Measurements from ENCODE around the gene DIPK1C.

Gene DIPK1C

DNA sequence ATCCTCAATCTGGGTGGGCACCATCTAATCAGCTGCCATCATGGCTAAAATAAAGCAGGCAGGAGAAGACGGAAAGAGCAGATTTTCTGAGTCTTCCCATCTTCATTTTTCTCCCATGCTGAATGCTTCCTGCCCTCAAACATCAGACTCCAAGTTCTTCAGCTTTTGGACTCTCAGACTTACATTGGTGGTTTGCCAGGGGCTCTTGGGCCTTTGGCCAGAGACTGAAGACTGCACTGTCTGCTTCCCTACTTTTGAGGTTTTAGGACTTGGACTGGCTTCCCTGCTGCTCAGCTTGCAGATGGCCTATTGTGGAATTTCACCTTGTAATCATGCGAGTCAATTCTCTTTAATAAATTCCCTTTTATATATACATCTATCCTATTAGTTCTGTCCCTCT lies 36.6 kb downstream of the DIPK1C start:
- H3K27ac ChIP-seq, result no peak overlapping the region

DNA sequence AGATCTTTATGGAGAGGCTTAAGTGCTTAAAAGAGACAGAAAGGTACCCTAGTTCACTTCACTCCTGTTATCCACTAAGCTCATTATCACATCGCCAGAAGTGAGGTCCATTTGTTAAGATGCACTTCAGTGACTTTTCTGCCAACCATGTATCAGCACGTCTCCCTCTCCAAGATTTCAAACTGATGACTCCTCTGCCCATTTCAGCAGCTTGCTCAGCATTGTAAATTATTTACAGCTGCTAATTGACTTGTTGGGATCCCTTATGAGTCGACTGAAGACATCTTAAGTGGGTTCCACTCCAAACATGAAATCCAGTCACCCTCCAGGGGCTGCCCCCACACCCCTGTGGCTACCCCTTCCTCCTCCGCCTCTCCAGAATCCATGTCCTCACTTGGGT lies 37.3 kb downstream of the DIPK1C start:
- TF ChIP-seq ZFX (IDR thresholded peaks at IDR 0.05; ENCODE audit: borderline replicate concordance), result no peak
- TF ChIP-seq, protein P1, sequence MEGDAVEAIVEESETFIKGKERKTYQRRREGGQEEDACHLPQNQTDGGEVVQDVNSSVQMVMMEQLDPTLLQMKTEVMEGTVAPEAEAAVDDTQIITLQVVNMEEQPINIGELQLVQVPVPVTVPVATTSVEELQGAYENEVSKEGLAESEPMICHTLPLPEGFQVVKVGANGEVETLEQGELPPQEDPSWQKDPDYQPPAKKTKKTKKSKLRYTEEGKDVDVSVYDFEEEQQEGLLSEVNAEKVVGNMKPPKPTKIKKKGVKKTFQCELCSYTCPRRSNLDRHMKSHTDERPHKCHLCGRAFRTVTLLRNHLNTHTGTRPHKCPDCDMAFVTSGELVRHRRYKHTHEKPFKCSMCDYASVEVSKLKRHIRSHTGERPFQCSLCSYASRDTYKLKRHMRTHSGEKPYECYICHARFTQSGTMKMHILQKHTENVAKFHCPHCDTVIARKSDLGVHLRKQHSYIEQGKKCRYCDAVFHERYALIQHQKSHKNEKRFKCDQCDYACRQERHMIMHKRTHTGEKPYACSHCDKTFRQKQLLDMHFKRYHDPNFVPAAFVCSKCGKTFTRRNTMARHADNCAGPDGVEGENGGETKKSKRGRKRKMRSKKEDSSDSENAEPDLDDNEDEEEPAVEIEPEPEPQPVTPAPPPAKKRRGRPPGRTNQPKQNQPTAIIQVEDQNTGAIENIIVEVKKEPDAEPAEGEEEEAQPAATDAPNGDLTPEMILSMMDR (IDR thresholded peaks at IDR 0.05), result no peak
- H3K27ac ChIP-seq, result no peak overlapping the region

More for the DNA sequence above, 36.6 kb downstream of the DIPK1C start:
- TF ChIP-seq ZFX (IDR thresholded peaks at IDR 0.05; ENCODE audit: borderline replicate concordance), result no peak
- TF ChIP-seq, protein P1 (IDR thresholded peaks at IDR 0.05), result no peak

DNA sequence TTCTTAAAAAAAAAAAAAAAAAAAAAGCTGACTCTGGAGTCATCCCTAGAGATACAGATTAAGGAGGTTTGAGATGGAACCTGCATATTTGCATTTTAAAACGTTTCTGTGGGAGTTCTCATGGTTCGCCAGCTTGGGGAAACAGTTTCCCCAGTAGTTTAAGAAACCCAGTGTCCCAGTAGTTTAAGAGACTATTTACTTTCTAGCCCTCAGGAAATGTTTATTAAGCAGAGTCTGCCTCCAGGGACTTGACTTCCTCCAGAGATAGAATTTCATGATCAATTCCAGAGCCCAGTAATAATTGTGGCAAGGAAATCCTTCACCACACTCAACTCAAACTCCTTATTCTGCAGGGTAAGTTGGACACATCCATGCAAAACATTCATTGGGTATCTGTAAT lies 39.1 kb downstream of the DIPK1C start:
- TF ChIP-seq, protein P1 (IDR thresholded peaks at IDR 0.05), result no peak
- no peak for TF ChIP-seq ZFX (IDR thresholded peaks at IDR 0.05; ENCODE audit: borderline replicate concordance)
- no peak overlapping the region for H3K27ac ChIP-seq

DNA sequence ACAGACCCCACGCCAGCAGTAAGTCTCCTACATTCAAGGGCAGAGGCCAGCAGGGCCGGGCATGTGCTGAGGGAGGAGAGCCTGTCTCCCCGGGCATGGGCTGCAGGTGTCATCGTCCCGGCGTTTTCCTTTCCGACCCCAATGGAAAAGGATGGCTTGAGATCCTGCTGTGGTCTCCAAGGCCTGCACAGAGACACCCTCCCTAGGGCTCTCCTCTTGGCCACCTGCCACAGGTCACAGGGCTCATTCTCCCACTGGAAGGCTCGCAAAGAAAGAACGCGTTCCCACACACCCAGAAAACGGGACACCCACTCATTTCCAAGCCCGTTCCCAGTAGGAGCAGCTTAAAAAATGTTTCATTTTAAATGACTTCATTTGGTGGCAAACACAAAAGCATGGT lies 41.0 kb downstream of the DIPK1C start:
- no peak for TF ChIP-seq ZFX (IDR thresholded peaks at IDR 0.05; ENCODE audit: borderline replicate concordance)
- TF ChIP-seq, protein P1 (IDR thresholded peaks at IDR 0.05), result no peak
- no peak overlapping the region for H3K27ac ChIP-seq

DNA sequence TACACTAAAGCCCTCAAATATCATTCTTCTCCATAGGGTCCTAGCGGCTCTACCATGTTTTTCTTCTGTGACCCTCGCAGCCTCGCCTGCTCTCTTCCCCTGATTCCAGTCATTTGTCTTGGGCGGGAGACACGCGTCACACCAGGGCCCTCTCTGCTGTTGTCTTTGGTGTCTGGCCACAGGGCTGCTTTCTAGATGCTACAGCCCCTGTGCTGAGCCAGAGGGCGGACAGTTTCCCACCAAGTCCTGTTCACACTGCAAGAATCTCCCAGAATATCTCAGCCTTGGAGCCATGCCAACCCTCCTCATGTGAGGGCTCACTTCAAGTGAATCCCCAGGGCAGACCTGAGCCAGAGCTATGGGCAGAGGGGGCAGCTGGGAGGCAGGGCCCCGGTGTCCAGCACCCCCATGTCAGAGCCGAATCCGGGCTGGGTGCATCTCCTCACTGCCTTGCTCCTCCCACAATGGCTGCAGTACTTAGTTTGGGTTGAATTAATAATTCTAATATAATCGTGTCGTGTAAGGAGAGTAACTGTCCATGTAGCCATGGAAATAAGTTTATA lies 42.1 kb downstream of the DIPK1C start:
- TF ChIP-seq ZFX (IDR thresholded peaks at IDR 0.05; ENCODE audit: borderline replicate concordance), result no peak
- TF ChIP-seq, protein P1 (IDR thresholded peaks at IDR 0.05), result no peak
- H3K27ac ChIP-seq, result no peak overlapping the region

DNA sequence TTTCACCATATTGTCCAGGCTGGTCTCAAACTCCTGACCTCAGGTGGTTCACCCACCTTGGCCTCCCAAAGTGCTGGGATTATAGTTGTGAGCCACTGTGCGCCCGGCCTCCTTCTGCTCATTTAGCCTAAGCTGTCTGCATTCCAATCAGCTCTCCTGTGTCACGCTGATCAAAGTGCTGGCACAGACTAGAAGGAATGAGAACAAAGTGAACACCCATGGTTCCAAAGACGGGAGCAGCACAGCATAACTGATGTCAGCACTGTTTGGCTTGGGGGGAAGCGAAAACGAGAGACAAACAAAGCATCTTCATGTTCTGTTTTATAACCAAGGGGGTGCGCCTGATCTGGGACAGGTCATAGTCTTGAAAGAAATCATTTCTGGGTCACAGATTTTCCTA lies 43.3 kb downstream of the DIPK1C start:
- no peak for TF ChIP-seq ZFX (IDR thresholded peaks at IDR 0.05; ENCODE audit: borderline replicate concordance)
- TF ChIP-seq, protein P1 (IDR thresholded peaks at IDR 0.05), result no peak
- H3K27ac ChIP-seq, result no peak overlapping the region

DNA sequence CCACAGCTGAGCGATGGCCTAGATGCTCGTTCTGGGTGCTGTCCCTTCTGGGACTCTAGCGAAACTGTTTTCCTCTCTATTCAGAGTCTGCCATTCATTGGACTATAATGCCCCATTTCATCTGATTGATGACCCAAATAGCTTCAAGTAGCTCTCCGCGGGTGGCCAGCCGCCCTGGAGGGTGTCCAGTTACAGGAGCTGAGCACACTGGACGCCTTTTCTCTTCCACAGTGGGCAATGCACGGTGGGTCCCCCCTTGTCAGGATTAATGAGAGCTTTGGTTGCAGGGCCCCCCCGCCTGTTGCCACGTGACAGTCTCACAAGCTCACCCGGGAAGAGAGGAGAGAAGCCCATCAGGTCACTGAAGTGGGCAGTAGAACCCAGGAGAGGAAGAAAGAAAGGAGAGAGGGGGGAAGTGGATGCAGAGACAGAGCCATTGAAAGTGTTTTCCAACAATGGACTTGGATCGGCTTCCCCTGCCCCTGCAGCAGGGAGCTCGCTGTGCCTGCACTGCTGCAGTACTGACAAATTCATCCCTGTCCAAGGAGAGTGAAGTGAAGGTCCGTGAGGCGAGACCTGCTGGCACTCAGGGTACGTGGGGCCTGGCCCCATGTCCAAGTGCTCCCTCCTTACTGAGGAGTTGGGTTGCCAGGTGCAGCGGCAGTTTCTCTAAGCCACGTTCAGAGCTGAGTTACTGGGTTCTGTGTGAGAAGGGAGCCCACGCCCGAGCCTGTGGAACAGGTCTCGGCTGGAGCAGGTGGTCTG lies 44.8 kb downstream of the DIPK1C start:
- TF ChIP-seq ZFX (IDR thresholded peaks at IDR 0.05; ENCODE audit: borderline replicate concordance), result no peak
- TF ChIP-seq, protein P1 (IDR thresholded peaks at IDR 0.05), result no peak
- no peak overlapping the region for H3K27ac ChIP-seq

Data from 22Rv1 (cell line).